Dermis microvascular lymphatic vessel endothelial cell (primary cell): ENCODE data around the gene PTPRE. TPM values are rescaled to one million over a fixed set of nuclear protein-coding genes. Genes with fewer than 3 reads are reported as not detected.
A peak's percentile ranks its signal among the peaks of the same experiment; 100 is the strongest.

Experiments
- DNase-seq, 2 donors: peaks; one replicate each; pipeline versions ENCODE4 v3.0.0 to v3.0.0-alpha.2; 2010; ENCODE audit warnings: low read depth in 2 of 2
- total RNA-seq: library from RNA; depleted of rRNA; stranded (reverse); fragments of >200 nt; gene quantifications from 2 replicates; pipeline ENCODE4 v1.2.1, GENCODE V29; 2014

The PTPRE gene
- total RNA-seq, 1 donor from 2014 or later = 117 TPM

GRCh38 chr10:127923646-127924045, 16.7 kb downstream of the PTPRE start:
- no peak for DNase-seq

DNA sequence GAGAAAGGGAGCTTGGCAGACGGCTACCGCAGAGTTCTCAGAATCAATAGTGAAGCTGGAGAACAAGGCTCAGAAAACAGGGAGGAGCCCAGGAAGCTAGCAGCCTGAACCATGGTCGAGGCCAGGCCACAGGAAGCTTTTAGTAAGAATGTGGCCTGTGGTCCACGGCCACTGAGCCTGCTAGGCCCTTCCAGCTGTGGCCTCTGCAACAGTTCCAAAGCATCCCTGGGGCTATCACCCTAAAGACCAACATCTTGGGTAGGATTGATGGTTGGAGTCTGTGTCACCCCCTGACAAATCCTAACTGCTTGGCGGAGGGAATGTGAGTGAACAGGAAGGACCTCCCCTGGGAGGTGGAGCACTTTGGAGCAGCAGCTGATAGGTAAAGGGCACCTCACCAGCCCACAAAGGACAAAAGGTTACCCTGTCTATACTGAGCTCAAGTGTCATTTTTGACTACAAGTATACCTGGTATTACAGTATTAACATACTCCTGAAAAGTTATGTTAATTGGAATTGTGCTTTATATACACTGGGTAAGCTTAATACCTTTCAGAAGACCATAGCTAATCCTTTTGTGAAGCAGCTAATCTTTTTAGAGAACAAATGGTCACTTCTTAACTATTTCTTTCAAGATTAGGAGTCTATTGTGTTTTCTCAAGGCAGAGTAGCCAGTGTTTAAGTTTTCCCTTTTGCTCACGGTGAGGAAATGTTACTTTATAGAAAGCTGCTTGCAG, 18.7 kb downstream of the PTPRE start:
- DNase-seq = peak in 1 of 2 donors; percentile 38

DNA sequence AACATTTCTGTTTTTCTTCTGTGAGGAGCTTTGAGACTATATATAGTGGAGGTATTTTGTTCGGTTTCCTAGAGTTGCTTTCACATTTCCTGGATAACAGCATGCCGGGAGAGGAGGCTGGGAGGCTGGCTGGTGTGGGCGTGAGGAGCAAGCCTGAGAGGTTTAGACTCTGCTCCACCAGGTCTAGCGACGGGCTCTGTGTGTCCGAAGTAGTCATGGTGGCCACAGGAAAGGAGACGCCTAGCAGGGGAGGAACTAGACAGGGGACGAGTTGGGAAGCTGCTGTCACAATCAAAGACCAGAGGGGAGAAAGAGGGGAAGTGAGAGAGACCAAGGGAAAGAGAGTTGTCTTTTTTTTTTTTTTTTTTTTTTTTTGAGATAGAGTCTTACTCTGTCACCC, 19.6 kb downstream of the PTPRE start:
- DNase-seq = peak; percentile 37 to 75

GRCh38 chr10:127928021-127928806, 21.3 kb downstream of the PTPRE start:
- peak; percentile 60 to 88 for DNase-seq

DNA sequence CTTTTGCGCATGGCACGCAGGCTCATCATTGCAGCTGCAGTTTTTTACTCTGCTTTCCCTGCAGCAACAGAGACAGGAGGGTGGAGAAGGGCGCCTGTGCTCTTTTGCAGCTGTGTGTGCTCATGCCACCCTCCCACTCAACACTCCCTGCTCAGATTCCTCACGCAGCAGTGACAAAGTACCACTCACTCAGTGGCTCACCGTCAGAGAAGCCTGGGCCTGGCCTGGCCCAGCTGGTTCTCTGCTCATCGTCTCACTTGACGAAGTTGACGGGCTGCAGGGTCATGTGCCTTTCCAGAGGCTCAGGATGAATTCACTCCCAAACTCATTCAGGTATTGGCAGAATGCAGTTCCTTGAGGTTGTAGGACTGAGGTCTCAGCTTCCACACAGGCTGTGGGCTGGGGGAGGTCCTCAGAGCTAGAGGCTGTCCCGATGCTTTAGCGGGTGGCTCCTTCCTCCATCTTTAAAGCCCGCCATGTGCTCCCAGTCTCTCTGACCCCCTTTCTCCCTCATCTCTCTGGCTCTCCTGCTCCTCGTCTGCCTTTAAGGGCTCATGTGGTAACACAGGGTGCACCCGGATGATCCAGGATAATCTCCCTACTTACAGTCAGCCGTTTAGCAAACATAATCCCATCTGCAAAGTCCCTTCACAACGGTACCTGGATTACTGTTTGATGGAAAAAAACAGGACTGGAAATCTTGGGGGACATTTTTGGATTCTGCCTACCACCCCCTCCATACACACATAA, 25.8 kb downstream of the PTPRE start:
- DNase-seq = no peak

DNA sequence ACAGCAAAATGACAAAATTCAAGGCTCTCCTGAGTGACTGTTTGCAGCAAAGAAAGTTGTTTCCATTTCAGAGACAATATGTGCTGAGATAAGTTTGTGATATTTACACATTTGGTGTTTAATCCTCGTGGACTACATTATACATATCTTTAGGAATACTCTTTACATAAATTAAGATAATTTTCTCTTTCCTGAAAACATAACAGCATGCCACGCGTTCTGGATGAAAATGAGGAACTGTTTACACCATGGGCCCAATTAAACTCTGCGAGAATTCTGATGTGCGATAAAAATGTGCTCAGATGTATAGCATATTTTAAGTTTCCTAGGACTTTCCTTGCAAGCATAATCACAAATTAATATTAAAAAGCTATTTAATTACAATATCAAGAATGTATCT, 26.4 kb downstream of the PTPRE start:
- DNase-seq = no peak

- no peak for DNase-seq
These were observed 27.5 kb downstream of the PTPRE start for GRCh38 chr10:127934383-127934782.

DNA sequence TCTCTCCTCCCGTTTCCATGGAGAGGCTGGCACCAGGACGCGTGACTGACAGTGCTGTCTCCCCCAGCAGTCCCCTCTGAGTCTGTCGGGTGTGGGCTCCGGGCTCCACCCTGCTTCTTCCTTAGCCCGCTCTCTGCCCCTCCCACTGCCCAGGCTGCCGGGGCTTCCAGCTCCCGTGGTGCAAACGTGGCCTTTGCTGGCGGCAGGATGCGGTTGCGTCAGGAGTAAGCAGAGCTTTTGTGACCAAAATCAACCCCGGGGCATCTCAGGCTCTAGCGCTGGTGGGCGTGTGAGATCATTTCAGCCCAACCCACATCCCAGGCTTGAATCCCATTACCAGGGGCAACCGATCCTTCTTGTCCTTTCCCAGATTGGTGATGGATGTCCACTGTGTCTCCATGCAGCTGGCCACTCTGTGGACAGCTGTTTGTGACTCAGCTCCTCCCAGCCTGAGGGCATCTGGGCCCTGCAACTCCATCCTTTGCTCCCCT, 28.2 kb downstream of the PTPRE start:
- peak in 1 of 2 donors; percentile 38 for DNase-seq

- DNase-seq = no peak
These were observed 30.2 kb downstream of the PTPRE start for GRCh38 chr10:127937069-127937468.

- no peak for DNase-seq
These were observed 31.1 kb downstream of the PTPRE start for GRCh38 chr10:127937915-127938463.

DNA sequence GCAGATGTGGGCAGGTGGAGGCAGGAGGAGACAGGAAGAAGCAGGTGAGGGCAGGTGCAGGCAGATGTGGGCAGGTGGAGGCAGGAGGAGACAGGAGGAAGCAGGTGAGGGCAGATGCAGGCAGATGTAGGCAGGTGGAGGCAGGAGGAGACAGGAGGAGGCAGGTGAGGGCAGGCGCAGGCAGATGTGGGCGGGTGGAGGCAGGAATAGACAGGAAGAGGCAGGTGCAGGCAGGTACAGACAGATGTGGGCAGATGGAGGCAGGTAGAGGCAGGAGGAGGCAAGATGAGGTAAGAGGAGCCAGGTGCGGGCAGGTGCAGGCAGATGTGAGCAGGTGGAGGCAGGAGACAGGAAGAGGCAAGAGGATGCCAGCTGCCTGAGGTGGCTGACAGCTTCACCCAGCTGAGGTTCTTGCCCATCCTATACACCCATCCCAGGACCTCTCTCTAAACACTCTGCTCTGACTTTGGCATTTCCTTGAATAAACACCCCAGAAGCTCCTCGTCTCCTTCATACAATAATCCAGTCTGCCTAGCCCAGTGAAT, 33.0 kb downstream of the PTPRE start:
- no peak for DNase-seq

DNA sequence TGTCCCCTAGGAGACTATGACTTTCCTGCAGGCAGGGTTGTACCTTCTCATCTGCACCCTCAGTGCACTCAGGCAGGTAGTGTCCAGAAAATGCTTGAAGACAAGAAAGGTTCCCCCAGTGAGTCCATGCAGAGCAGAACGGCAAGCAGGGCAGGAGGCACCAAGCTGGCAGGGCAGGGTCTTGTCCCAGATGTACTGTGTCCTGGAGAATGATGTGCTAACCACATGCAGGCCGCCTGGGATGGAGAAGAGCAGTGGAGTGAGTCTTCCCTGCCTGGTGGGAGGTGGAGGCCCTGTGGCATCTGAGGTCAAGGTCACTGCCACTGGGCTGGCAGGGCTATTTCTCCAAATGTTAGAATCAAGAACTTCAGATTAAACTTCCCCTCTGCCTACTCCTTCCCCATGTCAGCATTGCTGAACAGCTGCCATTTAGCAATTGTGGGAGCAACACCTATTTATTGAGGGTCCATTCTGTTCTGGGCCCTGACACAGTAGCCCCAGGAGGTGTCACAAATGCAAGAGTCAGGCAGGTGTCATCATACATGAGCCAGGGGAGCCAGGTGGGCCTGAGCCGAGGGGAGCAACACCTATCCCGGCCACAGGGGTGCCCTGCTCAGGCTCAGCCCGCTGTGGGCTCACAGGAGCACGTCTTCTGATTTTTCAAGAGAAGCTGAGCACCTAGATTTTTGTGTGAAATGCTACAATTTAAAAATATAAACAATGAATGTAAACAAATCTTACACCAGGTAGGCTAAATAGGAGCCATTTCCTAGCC, 34.1 kb downstream of the PTPRE start:
- no peak for DNase-seq

DNA sequence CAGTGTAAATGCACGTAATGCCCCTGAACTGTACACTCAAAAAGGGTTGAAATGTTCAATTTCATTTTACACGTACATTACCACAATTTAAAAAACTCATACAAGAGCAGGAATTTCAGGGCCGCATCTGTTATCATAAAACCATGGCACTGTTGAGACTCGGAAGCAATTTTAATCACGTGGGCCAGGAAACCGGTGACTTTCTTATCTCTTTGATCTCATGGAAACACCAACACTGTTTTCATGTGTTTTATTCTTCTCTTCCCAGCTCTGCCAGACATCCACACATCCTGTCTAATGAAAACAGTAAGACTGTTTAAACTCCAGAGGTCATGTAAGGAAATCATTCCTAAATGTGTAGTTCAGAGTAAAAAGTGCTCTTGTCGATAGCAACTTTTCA, 35.9 kb downstream of the PTPRE start:
- peak; percentile 97 for DNase-seq

DNA sequence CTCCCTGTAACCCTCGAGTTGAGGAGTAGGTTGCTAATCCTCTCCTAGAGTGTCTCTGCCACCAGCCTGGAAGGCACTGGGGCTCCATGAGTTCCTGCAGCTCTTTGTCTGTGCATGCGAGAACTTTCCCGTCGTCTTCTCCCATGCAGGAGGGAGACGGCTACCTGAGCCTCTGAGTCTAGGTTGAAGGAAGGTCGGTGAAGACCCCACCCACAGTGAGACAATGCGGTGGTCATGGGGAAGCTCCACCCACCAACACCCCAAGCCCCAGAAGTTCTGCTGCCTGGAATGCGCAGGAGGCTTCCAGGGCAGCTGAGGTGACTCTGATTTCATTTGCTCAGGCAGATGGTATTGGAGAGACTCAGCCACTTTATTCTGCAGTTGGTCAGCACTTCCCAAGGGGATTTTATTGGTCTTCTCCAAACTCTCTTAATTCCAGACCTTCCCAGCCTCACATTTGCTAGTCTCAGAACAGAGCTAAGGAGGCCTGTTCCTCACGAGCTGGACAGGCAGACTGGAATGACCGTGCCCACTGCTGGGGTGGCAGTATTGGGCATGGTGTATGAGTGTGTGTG, 36.5 kb downstream of the PTPRE start:
- peak; percentile 31 to 68 for DNase-seq

- DNase-seq = no peak
These were observed 37.4 kb downstream of the PTPRE start for GRCh38 chr10:127944256-127944655.

DNA sequence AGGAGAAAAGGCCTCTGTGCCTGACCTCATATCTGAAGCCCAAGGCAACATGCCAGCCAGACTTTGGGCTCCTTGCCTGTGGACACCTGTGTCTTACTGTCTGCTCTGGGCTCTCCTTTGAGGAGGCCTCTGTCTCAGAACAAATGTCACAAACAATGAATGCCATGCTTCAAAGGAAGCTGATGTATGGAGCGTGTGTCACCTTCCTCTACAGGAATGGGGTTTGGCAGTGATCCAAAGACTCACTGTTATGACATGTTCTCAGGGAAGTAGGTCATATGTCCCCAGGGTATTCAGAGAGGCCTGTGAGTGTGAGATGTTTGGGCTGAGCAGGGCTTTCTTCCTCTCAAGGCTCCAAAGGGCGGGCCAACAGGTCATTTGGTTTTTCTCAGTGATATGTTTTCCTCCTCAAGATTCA, 38.4 kb downstream of the PTPRE start:
- DNase-seq = peak; percentile 92 to 99

- DNase-seq = no peak
These were observed 39.2 kb downstream of the PTPRE start for GRCh38 chr10:127945948-127946711.

DNA sequence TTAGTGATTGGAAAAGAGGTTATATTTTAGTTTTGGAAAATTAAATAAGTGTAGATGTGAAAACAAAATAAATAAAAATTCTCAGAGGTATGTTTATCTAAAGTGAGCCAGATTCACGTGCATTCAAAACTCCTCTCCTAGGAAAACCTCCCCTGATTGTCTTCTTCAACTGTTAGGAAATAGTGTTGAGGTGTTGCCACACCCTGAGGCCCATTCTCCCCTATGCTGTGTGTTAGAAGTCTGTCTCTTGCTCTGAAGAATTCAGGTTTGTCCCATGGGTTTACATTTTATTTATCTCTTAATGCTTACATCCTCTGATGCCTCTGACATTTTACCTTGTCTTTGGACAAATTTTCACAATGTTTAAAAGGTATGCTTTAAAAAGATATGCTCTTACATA, 40.3 kb downstream of the PTPRE start:
- no peak for DNase-seq

DNA sequence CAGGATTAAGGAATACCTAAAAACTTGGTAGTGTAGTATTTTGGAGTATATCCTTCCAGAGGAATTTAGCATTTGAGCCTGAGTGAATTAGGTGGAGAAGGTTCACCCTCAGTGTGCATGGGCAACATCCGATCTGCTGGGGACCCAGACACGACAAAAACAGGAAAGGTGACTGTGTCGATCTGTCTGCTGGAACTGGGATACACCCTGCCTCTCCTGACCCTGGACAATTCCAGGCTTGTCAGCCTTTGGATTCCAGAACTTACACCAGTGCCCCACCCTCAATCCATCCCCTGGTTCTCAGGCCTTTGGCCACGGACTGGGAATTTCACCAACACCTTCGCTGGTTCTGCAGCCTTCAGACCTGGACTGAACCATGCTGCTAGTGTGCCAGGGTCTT, 41.9 kb downstream of the PTPRE start:
- peak; percentile 92 to 96 for DNase-seq

GRCh38 chr10:127949831-127950230, 42.9 kb downstream of the PTPRE start:
- DNase-seq = no peak
